PC-3 (cell line): ENCODE data around the gene SWSAP1. TPM values are rescaled to one million over a fixed set of nuclear protein-coding genes. Genes with fewer than 3 reads are reported as not detected.

ENCODE experiments used
- ATAC-seq: fragments of 200-7000 bp; cut with Tn5 transposase; 2 replicates; pipeline ENCODE4 v1.9.1; 2020; ENCODE audit warnings: mild to moderate bottlenecking, moderate library complexity
- BruUV-seq: library from RNA; stranded (reverse); fragments of 400-500 nt; replicated peaks from 2 replicates; lab custom pipeline; 2021; lab: Mats Ljungman, UMichigan
- CTCF ChIA-PET: fragments of 300-600 bp; sonication (Branson Sonifier 250); formaldehyde crosslinking; loops from one replicate; lab custom pipeline; 2022; ENCODE audit warnings: antibody characterized with exemption; lab: Charles Lee
- POLR2A ChIA-PET: fragments of 300-600 bp; sonication (Branson Sonifier 250); formaldehyde crosslinking; loops from one replicate; lab custom pipeline; 2022; ENCODE audit warnings: antibody characterized with exemption; ENCODE audit not compliant: unreplicated experiment; lab: Charles Lee
- DNase-seq: peaks from one replicate; pipeline ENCODE4 v3.0.0-alpha.2; 2015
- H2AFZ ChIP-seq: fragments of 300-600 bp; sonication (generic); 2 replicates; pipeline ENCODE4 v1.6.0; 2016; ENCODE audit warnings: antibody characterized with exemption, low read length
- H3F3A ChIP-seq: fragments of 300-600 bp; sonication (generic); one replicate; pipeline ENCODE4 v1.6.0; 2017; ENCODE audit warnings: antibody characterized with exemption, low read length, control low read depth, mild to moderate bottlenecking; ENCODE audit not compliant: unreplicated experiment
- H3K27ac ChIP-seq: fragments of 300-600 bp; sonication (generic); 2 replicates; pipeline ENCODE4 v1.5.1; 2016; ENCODE audit warnings: mild to moderate bottlenecking, low read length
- H3K27me3 ChIP-seq: fragments of 300-600 bp; sonication (generic); 2 replicates; pipeline ENCODE4 v1.6.1; 2016; ENCODE audit warnings: low read length, mixed read lengths
- H3K36me3 ChIP-seq: fragments of 300-600 bp; sonication (generic); 2 replicates; pipeline ENCODE4 v1.6.1; 2016; ENCODE audit warnings: low read depth, mixed run types, low read length, mixed read lengths
- H3K4me1 ChIP-seq: fragments of 300-600 bp; sonication (generic); 2 replicates; pipeline ENCODE4 v1.5.1; 2016; ENCODE audit warnings: low read length; ENCODE audit not compliant: insufficient read depth
- H3K4me2 ChIP-seq: fragments of 300-600 bp; sonication (generic); 2 replicates; pipeline ENCODE4 v1.6.0; 2016; ENCODE audit warnings: low read length
- H3K4me3 ChIP-seq: fragments of 300-600 bp; sonication (generic); 2 replicates; pipeline ENCODE4 v1.5.1; 2016; ENCODE audit warnings: mild to moderate bottlenecking, low read length, mixed read lengths
- H3K79me2 ChIP-seq: fragments of 300-600 bp; sonication (generic); 2 replicates; pipeline ENCODE4 v1.6.1; 2017; ENCODE audit warnings: low read length, mixed read lengths
- H3K9ac ChIP-seq: fragments of 300-600 bp; sonication (generic); 2 replicates; pipeline ENCODE4 v1.6.0; 2016; ENCODE audit warnings: mild to moderate bottlenecking, low read length
- H3K9me2 ChIP-seq: fragments of 300-600 bp; sonication (generic); replicated peaks from 2 replicates; pipeline ENCODE4 v1.6.1; 2016; ENCODE audit warnings: mixed run types, low read length, mixed read lengths
- H3K9me3 ChIP-seq: fragments of 300-600 bp; sonication (generic); 2 replicates; pipeline ENCODE4 v1.6.1; 2016; ENCODE audit warnings: low read length, mixed read lengths
- H4K20me1 ChIP-seq: fragments of 300-600 bp; sonication (generic); 2 replicates; pipeline ENCODE4 v1.6.1; 2016; ENCODE audit warnings: low read length, mixed read lengths
- CTCF ChIP-seq: fragments of 300-600 bp; sonication (generic); conservative IDR thresholded peaks from 2 replicates; pipeline ENCODE4 v1.5.1; 2017; ENCODE audit warnings: antibody characterized with exemption, low read depth, mild to moderate bottlenecking, low read length
- EZH2 ChIP-seq: fragments of 300-600 bp; sonication (generic); IDR thresholded peaks from one replicate; pipeline ENCODE4 v1.6.1; 2017; ENCODE audit warnings: antibody characterized with exemption, mild to moderate bottlenecking, low read length; ENCODE audit not compliant: unreplicated experiment
- EZH2phosphoT487 ChIP-seq: fragments of 300-600 bp; sonication (generic); IDR thresholded peaks from 2 replicates; pipeline ENCODE4 v1.6.1; 2018; ENCODE audit warnings: mild to moderate bottlenecking, antibody characterized with exemption, low read length, borderline replicate concordance
- intact Hi-C: fragments of 100-400 bp; cut with micrococcal nuclease; formaldehyde crosslinking; loops from 2 replicates; pipeline ENCODE4 v1.9.0; 2023
- total RNA-seq: library from RNA; depleted of rRNA; stranded (reverse); fragments of >200 nt; gene quantifications from 2 replicates; pipeline ENCODE4 v1.2.3, GENCODE V29; 2014

The SWSAP1 gene
- total RNA-seq, 1 experiment from 2014 or later, result 6.1 TPM

- TF ChIP-seq CTCF (no peak), EZH2 (no peak), EZH2phosphoT487 (no peak)
- H3K9me2 ChIP-seq, result no peaks in the 10 kb centered on the region
- intact Hi-C loops, result no loop called here
- H3K4me2 ChIP-seq, result no peak overlapping the region
- H3K36me3 ChIP-seq, result peaks cover 12% of the 10 kb centered on the region
- no peak overlapping the region for H3K9ac ChIP-seq
- no peaks in the 10 kb centered on the region for H3K79me2 ChIP-seq
- POLR2A ChIA-PET, result interaction anchor here (0.6 kb wide), 1 partner anchor 233 kb away, joined by 3 read pairs; the partner anchor contains the start of gene ELOF1
- H4K20me1 ChIP-seq, result no peaks in the 10 kb centered on the region
- no peaks in the 10 kb centered on the region for H3K9me3 ChIP-seq
- CTCF ChIA-PET, result no interaction called here
- no peak overlapping the region for H2AFZ ChIP-seq
- H3K4me3 ChIP-seq, result no peak overlapping the region
- H3K4me1 ChIP-seq, result no peaks in the 10 kb centered on the region
- H3K27ac ChIP-seq, result no peak overlapping the region
- no peaks in the 10 kb centered on the region for H3K27me3 ChIP-seq
- no TSS peak for BruUV-seq
- no peak for DNase-seq
- ATAC-seq, result no peak
- H3F3A ChIP-seq, result no peaks in the 10 kb centered on the region
Measured at GRCh38 chr19:11325544-11325943, 48.9 kb upstream of the SWSAP1 start.

GRCh38 chr19:11330127-11330526, 44.3 kb upstream of the SWSAP1 start:
- Histone ChIP-seq H3K79me2 (no peaks in the 10 kb centered on the region), H3K9ac (no peak overlapping the region), H4K20me1 (no peaks in the 10 kb centered on the region), H3K9me3 (no peaks in the 10 kb centered on the region), H3K36me3 (peaks cover 24% of the 10 kb centered on the region), H2AFZ (no peak overlapping the region), H3K4me2 (no peak overlapping the region), H3K27ac (no peak overlapping the region), H3K4me3 (no peak overlapping the region), H3F3A (peaks cover 4% of the 10 kb centered on the region), H3K9me2 (no peaks in the 10 kb centered on the region), H3K4me1 (no peaks in the 10 kb centered on the region), H3K27me3 (no peaks in the 10 kb centered on the region)
- BruUV-seq, result no TSS peak
- no peak for ATAC-seq
- ChIA-PET POLR2A (interaction anchor here (0.6 kb wide), 1 partner anchor 666 kb away, joined by 3 read pairs; no protein-coding TSS in a partner anchor), CTCF (no interaction called here)
- TF ChIP-seq CTCF (no peak), EZH2phosphoT487 (no peak), EZH2 (no peak)
- intact Hi-C loops, result no loop called here
- no peak for DNase-seq

- CTCF ChIA-PET, result interaction anchor here (0.7 kb wide), 1 partner anchor 53 kb away, joined by 7 read pairs; the partner anchor contains the start of gene EPOR
Measured at GRCh38 chr19:11331502-11331901, 43.0 kb upstream of the SWSAP1 start.

More at GRCh38 chr19:11331502-11331901, 43.0 kb upstream of the SWSAP1 start:
- POLR2A ChIA-PET, result no interaction called here
- H3K27me3 ChIP-seq, result no peaks in the 10 kb centered on the region
- H3K9me3 ChIP-seq, result no peaks in the 10 kb centered on the region
- no TSS peak for BruUV-seq
- no peaks in the 10 kb centered on the region for H3K9me2 ChIP-seq
- intact Hi-C loops, result no loop called here
- H3F3A ChIP-seq, result peaks cover 4% of the 10 kb centered on the region
- H3K4me3 ChIP-seq, result no peak overlapping the region
- H3K36me3 ChIP-seq, result peaks cover 35% of the 10 kb centered on the region
- TF ChIP-seq CTCF (no peak), EZH2phosphoT487 (no peak), EZH2 (no peak)
- H3K9ac ChIP-seq, result no peak overlapping the region
- ATAC-seq (no peak), DNase-seq (no peak)
- no peaks in the 10 kb centered on the region for H3K4me1 ChIP-seq
- no peak overlapping the region for H3K4me2 ChIP-seq
- H3K79me2 ChIP-seq, result no peaks in the 10 kb centered on the region
- no peak overlapping the region for H3K27ac ChIP-seq
- no peaks in the 10 kb centered on the region for H4K20me1 ChIP-seq
- no peak overlapping the region for H2AFZ ChIP-seq
